MM.1S (cell line): Measurements from ENCODE around the gene TUT7.

Experiments used
- CTCF ChIP-seq: fragments of 300-600 bp; sonication (generic); IDR thresholded peaks from 2 replicates; pipeline ENCODE4 v1.5.1; 2016; ENCODE audit warnings: antibody characterized with exemption, low read length, mixed read lengths
- EZH2 ChIP-seq: fragments of 300-600 bp; sonication (generic); optimal IDR thresholded peaks from 2 replicates; pipeline ENCODE3; 2017; ENCODE audit warnings: low read depth, mild to moderate bottlenecking, antibody characterized with exemption, low read length, mixed read lengths
- EZH2phosphoT487 ChIP-seq: fragments of 300-600 bp; sonication (generic); IDR thresholded peaks from 2 replicates; pipeline ENCODE4 v1.6.1; 2018; ENCODE audit warnings: antibody characterized with exemption, low read length

- no peak for TF ChIP-seq CTCF
- TF ChIP-seq EZH2phosphoT487: no peak
- no peak for TF ChIP-seq EZH2
These were observed 78.2 kb downstream of the TUT7 start for GRCh38 chr9:86275962-86276361.
